IMR-90 (cell line): ENCODE data around the gene STPG1. TPM values are rescaled to one million over a fixed set of nuclear protein-coding genes. Genes with fewer than 3 reads are reported as not detected.

Experiments
- ATAC-seq: fragments of 200-7000 bp; cut with Tn5 transposase; 2 replicates; pipeline ENCODE4 v1.9.1; 2020; ENCODE audit warnings: low read depth, mild to moderate bottlenecking, moderate library complexity
- BruUV-seq: library from RNA; stranded (reverse); fragments of 400-500 nt; replicated peaks from 2 replicates; lab custom pipeline; 2021; lab: Mats Ljungman, UMichigan
- CTCF ChIA-PET: fragments of 300-600 bp; formaldehyde crosslinking; extraction: SDS; loops from one replicate; lab custom pipeline; 2021; ENCODE audit warnings: antibody characterized with exemption; lab: Yijun Ruan, JAX
- POLR2A ChIA-PET: fragments of 300-600 bp; sonication (Branson Sonifier 250); formaldehyde crosslinking; loops from one replicate; lab custom pipeline; 2022; ENCODE audit warnings: antibody characterized with exemption; ENCODE audit not compliant: unreplicated experiment; lab: Charles Lee
- DNase-seq: peaks from one replicate; pipeline ENCODE4 v3.0.0; 2013
- H2AFZ ChIP-seq: replicated peaks from 2 replicates; pipeline ENCODE3; 2013; ENCODE audit warnings: low read length, mild to moderate bottlenecking; ENCODE audit not compliant: poor library complexity
- H2AK5ac ChIP-seq: 2 replicates; pipeline ENCODE4 v1.6.1; 2013; ENCODE audit warnings: low read depth, low read length, inconsistent platforms
- H2AK9ac ChIP-seq: replicated peaks from 2 replicates; pipeline ENCODE3; 2013; ENCODE audit warnings: mild to moderate bottlenecking, low read depth, low read length, moderate library complexity; ENCODE audit not compliant: poor library complexity
- H2BK120ac ChIP-seq: 2 replicates; pipeline ENCODE4 v1.6.1; 2013; ENCODE audit warnings: low read depth, low read length, inconsistent platforms
- H2BK15ac ChIP-seq: 3 replicates; pipeline ENCODE4 v1.6.1; 2013; ENCODE audit warnings: low read depth, low read length, inconsistent platforms
- H2BK20ac ChIP-seq: 2 replicates; pipeline ENCODE4 v1.6.1; 2013; ENCODE audit warnings: low read depth, mild to moderate bottlenecking, inconsistent platforms, low read length, moderate library complexity
- H2BK5ac ChIP-seq: 2 replicates; pipeline ENCODE4 v1.6.1; 2013; ENCODE audit warnings: mild to moderate bottlenecking, low read depth, low read length, inconsistent platforms; ENCODE audit not compliant: poor library complexity, severe bottlenecking
- H3K14ac ChIP-seq: replicated peaks from 2 replicates; pipeline ENCODE4 v1.6.1; 2013; ENCODE audit warnings: low read depth, low read length, inconsistent platforms
- H3K18ac ChIP-seq: 2 replicates; pipeline ENCODE4 v1.6.1; 2013; ENCODE audit warnings: low read depth, low read length, control low read depth
- H3K23ac ChIP-seq: 2 replicates; pipeline ENCODE4 v1.6.1; 2013; ENCODE audit warnings: low read depth, low read length, inconsistent platforms
- H3K27ac ChIP-seq: 2 replicates; pipeline ENCODE4 v1.5.1; 2013; ENCODE audit warnings: mild to moderate bottlenecking, control low read depth, low read length; ENCODE audit not compliant: insufficient read depth
- H3K27me3 ChIP-seq: 2 replicates; pipeline ENCODE4 v1.6.1; 2013; ENCODE audit warnings: low read length; ENCODE audit not compliant: control insufficient read depth, insufficient read depth
- H3K36me3 ChIP-seq: 2 replicates; pipeline ENCODE4 v1.6.1; 2013; ENCODE audit warnings: low read length, mixed read lengths; ENCODE audit not compliant: control insufficient read depth, insufficient read depth
- H3K4ac ChIP-seq: 2 replicates; pipeline ENCODE4 v1.6.1; 2013; ENCODE audit warnings: low read depth, low read length, inconsistent platforms
- H3K4me1 ChIP-seq: 2 replicates; pipeline ENCODE4 v1.6.1; 2013; ENCODE audit warnings: low read length, mixed read lengths; ENCODE audit not compliant: control insufficient read depth, insufficient read depth
- H3K4me2 ChIP-seq: 2 replicates; pipeline ENCODE4 v1.6.1; 2013; ENCODE audit warnings: low read depth, mild to moderate bottlenecking, control low read depth, low read length, moderate library complexity
- H3K4me3 ChIP-seq: 2 replicates; pipeline ENCODE4 v1.5.1; 2013; ENCODE audit warnings: low read depth, mild to moderate bottlenecking, control low read depth, low read length, moderate library complexity; ENCODE audit not compliant: insufficient read depth
- H3K56ac ChIP-seq: 2 replicates; pipeline ENCODE4 v1.6.1; 2013; ENCODE audit warnings: low read length, inconsistent platforms; ENCODE audit not compliant: insufficient read depth; ENCODE audit errors: extremely low read depth
- H3K79me1 ChIP-seq, 2 experiments: 2 replicates each; pipeline ENCODE4 v1.6.1; 2013; ENCODE audit warnings: low read length in 2 of 2, inconsistent platforms in 1 of 2, low read depth in 1 of 2
- H3K9ac ChIP-seq: 2 replicates; pipeline ENCODE4 v1.6.1; 2013; ENCODE audit warnings: low read depth, low read length, control low read depth
- H3K9me1 ChIP-seq: 2 replicates; pipeline ENCODE4 v1.6.1; 2013; ENCODE audit warnings: low read length, inconsistent platforms; ENCODE audit not compliant: insufficient read depth
- H3K9me3 ChIP-seq: 2 replicates; pipeline ENCODE4 v1.6.1; 2013; ENCODE audit warnings: low read length; ENCODE audit not compliant: control insufficient read depth, insufficient read depth
- H4K20me1 ChIP-seq: 2 replicates; pipeline ENCODE4 v1.6.1; 2013; ENCODE audit warnings: low read length, inconsistent platforms; ENCODE audit not compliant: insufficient read depth
- H4K5ac ChIP-seq: 2 replicates; pipeline ENCODE4 v1.6.1; 2013; ENCODE audit warnings: mild to moderate bottlenecking, low read depth, low read length, control low read depth
- H4K8ac ChIP-seq, 2 experiments: 2 replicates each; pipeline ENCODE4 v1.6.1; 2013; ENCODE audit warnings: low read depth in 2 of 2, low read length in 2 of 2, control low read depth in 1 of 2, inconsistent platforms in 1 of 2
- H4K91ac ChIP-seq: 2 replicates; pipeline ENCODE4 v1.6.1; 2013; ENCODE audit warnings: low read depth, low read length, inconsistent platforms; ENCODE audit not compliant: insufficient read depth
- BHLHE40 ChIP-seq: fragments of 150-350 bp; IDR thresholded peaks from 2 replicates; pipeline ENCODE4 v1.6.1; 2016; ENCODE audit warnings: mild to moderate bottlenecking, low read depth, low read length
- CHD1 ChIP-seq: IDR thresholded peaks from 2 replicates; pipeline ENCODE4 v1.6.1; 2012; ENCODE audit warnings: low read depth, low read length, improper control_type of control experiment
- FOS ChIP-seq: fragments of 150-350 bp; IDR thresholded peaks from 2 replicates; pipeline ENCODE4 v1.6.1; 2016; ENCODE audit warnings: low read depth, low read length
- NFE2L2 ChIP-seq: fragments of 150-350 bp; IDR thresholded peaks from 2 replicates; pipeline ENCODE4 v1.6.1; 2016; ENCODE audit warnings: low read depth, mild to moderate bottlenecking, low read length
- POLR2A ChIP-seq: IDR thresholded peaks from 2 replicates; pipeline ENCODE4 v1.6.1; 2012; ENCODE audit warnings: mild to moderate bottlenecking, low read depth, low read length
- RCOR1 ChIP-seq: IDR thresholded peaks from 2 replicates; pipeline ENCODE4 v1.6.1; 2012; ENCODE audit warnings: mild to moderate bottlenecking, low read length, improper control_type of control experiment; ENCODE audit not compliant: insufficient replicate concordance
- WGBS, 2 experiments: methylation state at CpG; one replicate each; pipeline versions ENCODE4 v1.1.5 to v1.1.7; 2013; ENCODE audit warnings: missing lambda C conversion rate in 2 of 2; ENCODE audit not compliant: insufficient read length in 1 of 2; ENCODE audit errors: extremely low coverage in 2 of 2; 5-methylcytosine and 5-hydroxymethylcytosine counted together
- dilution Hi-C: fragments of 300-500 bp; cut with HindIII; formaldehyde crosslinking; loops from one replicate; pipeline ENCODE4 v1.14.3; 2018; ENCODE audit warnings: low sequenced_read_pairs; ENCODE audit not compliant: unreplicated experiment
- in situ Hi-C: fragments of 300-500 bp; cut with MboI; formaldehyde crosslinking; loops from 3 replicates; pipeline ENCODE4 v1.14.3; 2019; ENCODE audit warnings: low sequenced_read_pairs, inconsistent platforms, mixed read lengths
- intact Hi-C: fragments of 100-400 bp; cut with micrococcal nuclease; formaldehyde crosslinking; loops from 2 replicates; pipeline ENCODE4 v1.10.0; 2022
- polyA plus RNA-seq, 3 experiments: library from polyadenylated mRNA; depleted of rRNA; stranded (reverse); fragments of >200 nt; gene quantifications; 2 replicates each; pipeline ENCODE4 v1.2.3, GENCODE V29; 2012; ENCODE audit warnings: low replicate concordance in 1 of 3
- total RNA-seq: library from RNA; depleted of rRNA; stranded (reverse); fragments of >200 nt; gene quantifications from 2 replicates; pipeline ENCODE4 v1.2.3, GENCODE V29; 2012
- TF ChIP-seq, protein P1 (sequence below): fragments of 150-350 bp; IDR thresholded peaks from 2 replicates; pipeline ENCODE4 v1.6.1; 2017; ENCODE audit warnings: mild to moderate bottlenecking, antibody characterized with exemption, low read length, low read depth

STPG1 gene
- total and polyA plus RNA-seq, 2 of the 4 experiments (the other 2 are of a cell fraction): 3.0 to 6.5 TPM

GRCh38 chr1:24347159-24347934, 66.2 kb downstream of the STPG1 start (continued):
- no peak for TF ChIP-seq BHLHE40

- in situ Hi-C loops: no loop called here
- no peak overlapping the region for H2AK9ac ChIP-seq
- no peak overlapping the region for H4K5ac ChIP-seq
- H4K8ac ChIP-seq: no peak overlapping the region
- H3K56ac ChIP-seq: no peak overlapping the region
- H3K36me3 ChIP-seq: no peaks in the 10 kb centered on the region
- no TSS peak for BruUV-seq
- no peak overlapping the region for H2AFZ ChIP-seq
- no peak overlapping the region for H3K9ac ChIP-seq
- dilution Hi-C loops: no loop called here
- H4K20me1 ChIP-seq: no peaks in the 10 kb centered on the region
- DNase-seq (no peak), ATAC-seq (no peak)
- H3K79me1 ChIP-seq: no peaks in the 10 kb centered on the region
- H4K91ac ChIP-seq: no peak overlapping the region
- no peaks in the 10 kb centered on the region for H3K9me3 ChIP-seq
- no peak overlapping the region for H3K14ac ChIP-seq
- intact Hi-C loops: no loop called here
- ChIA-PET CTCF (no interaction called here), POLR2A (no interaction called here)
- H3K27ac ChIP-seq: no peak overlapping the region
- no peak overlapping the region for H3K23ac ChIP-seq
- H2BK120ac ChIP-seq: no peak overlapping the region
- H3K4me1 ChIP-seq: peaks cover 2% of the 10 kb centered on the region; the same call in 1 of the 2 replicates
- no peak overlapping the region for H2BK5ac ChIP-seq
- no peak overlapping the region for H3K4me2 ChIP-seq
- H3K4ac ChIP-seq: no peak overlapping the region
- H2BK15ac ChIP-seq: no peak overlapping the region
- no CpG with 5 or more reads among the region's 5 CpGs for WGBS, 2 experiments
- no peak overlapping the region for H2BK20ac ChIP-seq
- peaks cover under 1% of the 10 kb centered on the region; the same call in 1 of the 2 replicates for H3K9me1 ChIP-seq
- no peak overlapping the region for H3K18ac ChIP-seq
- H2AK5ac ChIP-seq: no peak overlapping the region
- H3K27me3 ChIP-seq: peaks cover 25% of the 10 kb centered on the region
- H3K4me3 ChIP-seq: no peak overlapping the region
- TF ChIP-seq FOS (no peak), RCOR1 (no peak), NFE2L2 (no peak), POLR2A (no peak), CHD1 (no peak)
- TF ChIP-seq, protein P1, sequence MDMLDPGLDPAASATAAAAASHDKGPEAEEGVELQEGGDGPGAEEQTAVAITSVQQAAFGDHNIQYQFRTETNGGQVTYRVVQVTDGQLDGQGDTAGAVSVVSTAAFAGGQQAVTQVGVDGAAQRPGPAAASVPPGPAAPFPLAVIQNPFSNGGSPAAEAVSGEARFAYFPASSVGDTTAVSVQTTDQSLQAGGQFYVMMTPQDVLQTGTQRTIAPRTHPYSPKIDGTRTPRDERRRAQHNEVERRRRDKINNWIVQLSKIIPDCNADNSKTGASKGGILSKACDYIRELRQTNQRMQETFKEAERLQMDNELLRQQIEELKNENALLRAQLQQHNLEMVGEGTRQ: no peak
Measured at GRCh38 chr1:24345334-24345733, 68.2 kb downstream of the STPG1 start.
